ENCODE data around the gene PPL. TPM values are rescaled to one million over a fixed set of nuclear protein-coding genes. Genes with fewer than 3 reads are reported as not detected.
"Not testable (repeated sequence)": the region's sequence is repeated elsewhere in the genome, so short reads cannot be mapped to it uniquely, and the experiment has no call there.

PPL gene
- total RNA-seq, 6 experiments from 2014 or later: 6.9 to 23.8 (median 14.4) TPM

DNA sequence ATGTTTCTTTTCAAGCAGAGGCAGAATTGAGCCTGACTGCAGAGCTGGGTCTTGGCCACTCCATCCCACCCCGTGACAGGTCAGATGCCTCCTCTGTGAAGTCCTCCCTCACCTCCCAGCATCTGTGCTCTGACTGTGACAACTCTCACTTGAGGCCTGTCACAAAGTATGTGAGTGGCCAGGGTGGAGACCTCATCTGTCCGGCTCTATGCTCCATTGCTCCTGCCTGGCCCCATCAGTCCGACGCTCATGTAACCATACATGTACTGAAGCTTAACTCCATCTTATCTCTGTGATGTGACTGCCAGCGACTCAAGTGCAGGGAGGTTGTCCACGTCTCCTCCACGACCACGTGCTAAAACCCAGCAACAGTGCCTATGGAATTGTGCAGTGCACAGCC lies 3.5 kb downstream of the PPL start:
- H3K27ac ChIP-seq: no peak overlapping the region
- TF ChIP-seq, protein P1, sequence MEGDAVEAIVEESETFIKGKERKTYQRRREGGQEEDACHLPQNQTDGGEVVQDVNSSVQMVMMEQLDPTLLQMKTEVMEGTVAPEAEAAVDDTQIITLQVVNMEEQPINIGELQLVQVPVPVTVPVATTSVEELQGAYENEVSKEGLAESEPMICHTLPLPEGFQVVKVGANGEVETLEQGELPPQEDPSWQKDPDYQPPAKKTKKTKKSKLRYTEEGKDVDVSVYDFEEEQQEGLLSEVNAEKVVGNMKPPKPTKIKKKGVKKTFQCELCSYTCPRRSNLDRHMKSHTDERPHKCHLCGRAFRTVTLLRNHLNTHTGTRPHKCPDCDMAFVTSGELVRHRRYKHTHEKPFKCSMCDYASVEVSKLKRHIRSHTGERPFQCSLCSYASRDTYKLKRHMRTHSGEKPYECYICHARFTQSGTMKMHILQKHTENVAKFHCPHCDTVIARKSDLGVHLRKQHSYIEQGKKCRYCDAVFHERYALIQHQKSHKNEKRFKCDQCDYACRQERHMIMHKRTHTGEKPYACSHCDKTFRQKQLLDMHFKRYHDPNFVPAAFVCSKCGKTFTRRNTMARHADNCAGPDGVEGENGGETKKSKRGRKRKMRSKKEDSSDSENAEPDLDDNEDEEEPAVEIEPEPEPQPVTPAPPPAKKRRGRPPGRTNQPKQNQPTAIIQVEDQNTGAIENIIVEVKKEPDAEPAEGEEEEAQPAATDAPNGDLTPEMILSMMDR (IDR thresholded peaks at IDR 0.05): no peak
- TF ChIP-seq POLR2A (IDR thresholded peaks at IDR 0.05): no peak
- H3K9me3 ChIP-seq: no peaks in the 10 kb centered on the region
- no peak overlapping the region for H3K4me3 ChIP-seq
- intact Hi-C loops (cut with DNase I): no loop called here
- H3K36me3 ChIP-seq: no peaks in the 10 kb centered on the region
- H3K4me1 ChIP-seq: peaks cover 0 to 32% (median 8%) of the 10 kb centered on the region in 4 donors
- no peaks in the 10 kb centered on the region for H3K27me3 ChIP-seq
- DNase-seq: no peak
- WGBS (ENCODE audit: insufficient coverage, low coverage, low lambda C conversion rate, missing lambda C conversion rate): 58% methylated on average over 5 of the region's 8 CpGs
- no peak for ATAC-seq

DNA sequence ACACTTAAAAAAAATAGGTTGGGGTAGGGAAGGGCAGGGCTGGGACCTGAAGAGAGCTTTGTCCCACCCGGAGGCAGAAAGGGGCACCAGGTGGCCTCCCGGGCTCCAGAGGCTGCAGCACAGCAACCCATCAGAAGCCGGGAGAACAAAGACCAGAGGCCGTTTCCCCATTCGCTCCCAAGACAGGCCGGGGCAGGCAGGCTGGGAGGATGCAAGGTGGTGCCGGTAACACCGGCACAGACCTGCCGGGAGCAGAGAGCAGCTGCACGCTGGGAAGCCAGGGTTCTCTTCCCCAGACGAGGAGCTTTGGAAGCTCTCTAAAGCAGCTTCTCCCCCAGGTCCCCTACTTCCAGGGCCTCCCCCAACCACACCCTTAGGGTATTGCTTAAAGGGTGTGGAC lies 5.6 kb downstream of the PPL start:
- Histone ChIP-seq H3K4me3 (no peak overlapping the region), H3K36me3 (no peaks in the 10 kb centered on the region), H3K9me3 (no peaks in the 10 kb centered on the region), H3K27ac (no peak overlapping the region), H3K27me3 (no peaks in the 10 kb centered on the region), H3K4me1 (peaks cover 0 to 20% (median 5%) of the 10 kb centered on the region in 4 donors)
- no peak for TF ChIP-seq POLR2A (IDR thresholded peaks at IDR 0.05)
- TF ChIP-seq, protein P1 (IDR thresholded peaks at IDR 0.05): no peak
- intact Hi-C loops (cut with DNase I): no loop called here
- 75% methylated on average over 5 of the region's 11 CpGs for WGBS (ENCODE audit: insufficient coverage, low coverage, low lambda C conversion rate, missing lambda C conversion rate)
- ATAC-seq: no peak
- no peak for DNase-seq

DNA sequence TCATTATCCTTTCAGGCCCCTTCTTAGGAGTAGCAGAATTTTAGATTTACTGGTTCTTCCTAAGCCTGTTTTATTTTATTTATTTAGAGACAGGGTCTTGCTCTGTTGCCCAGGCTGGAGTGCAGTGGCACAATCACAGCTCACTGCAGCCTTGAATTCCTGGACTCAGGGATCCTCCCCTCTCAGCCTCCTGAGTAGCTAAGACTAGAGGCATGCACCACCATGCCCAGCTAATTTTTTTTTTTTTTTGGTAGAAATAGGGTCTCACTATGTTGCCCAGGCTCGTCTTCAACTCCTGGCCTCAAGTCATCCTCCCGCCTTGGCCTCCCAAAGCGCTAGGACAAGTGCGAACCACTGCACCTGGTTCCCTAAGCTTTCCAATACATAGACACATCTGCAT lies 7.3 kb downstream of the PPL start:
- H3K9me3 ChIP-seq; ATAC-seq; H3K4me3 ChIP-seq; intact Hi-C loops (cut with DNase I); DNase-seq; H3K27me3 ChIP-seq; H3K36me3 ChIP-seq; H3K27ac ChIP-seq: not testable (repeated sequence)
- 100% methylated on average over 2 of the region's 4 CpGs for WGBS (ENCODE audit: insufficient coverage, low coverage, low lambda C conversion rate, missing lambda C conversion rate)
- H3K4me1 ChIP-seq: peaks cover 0 to 22% (median 10%) of the 10 kb centered on the region in 4 donors

DNA sequence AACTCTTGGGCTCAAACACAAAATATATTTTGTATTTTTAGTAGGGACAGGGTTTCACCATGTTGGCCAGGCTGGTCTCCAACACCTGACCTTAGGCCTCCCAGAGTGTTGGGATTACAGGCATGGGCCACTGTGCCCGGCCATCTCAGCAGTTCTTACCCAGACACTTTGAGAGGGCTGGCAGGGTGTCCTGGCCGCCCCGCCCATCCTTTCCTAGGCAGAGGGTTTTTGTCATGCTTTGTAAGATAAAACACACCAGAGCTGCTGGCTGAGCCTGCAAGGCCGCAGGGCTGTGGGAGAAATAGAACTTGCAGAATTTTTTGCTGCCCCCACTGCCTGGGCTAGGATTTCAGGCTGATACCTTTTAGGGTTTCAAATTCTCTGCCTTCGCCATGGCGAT lies 8.7 kb downstream of the PPL start:
- intact Hi-C loops (cut with DNase I): no loop called here
- H3K4me1 ChIP-seq: peaks cover 0 to 18% (median 9%) of the 10 kb centered on the region in 4 donors
- H3K4me3 ChIP-seq: no peak overlapping the region
- DNase-seq (no peak), ATAC-seq (no peak)
- H3K9me3 ChIP-seq: no peaks in the 10 kb centered on the region
- TF ChIP-seq POLR2A (IDR thresholded peaks at IDR 0.05): no peak
- TF ChIP-seq, protein P1 (IDR thresholded peaks at IDR 0.05): no peak
- no peaks in the 10 kb centered on the region for H3K36me3 ChIP-seq
- no peak overlapping the region for H3K27ac ChIP-seq
- H3K27me3 ChIP-seq: no peaks in the 10 kb centered on the region
- 80% methylated on average over 3 of the region's 6 CpGs for WGBS (ENCODE audit: insufficient coverage, low coverage, low lambda C conversion rate, missing lambda C conversion rate)

DNA sequence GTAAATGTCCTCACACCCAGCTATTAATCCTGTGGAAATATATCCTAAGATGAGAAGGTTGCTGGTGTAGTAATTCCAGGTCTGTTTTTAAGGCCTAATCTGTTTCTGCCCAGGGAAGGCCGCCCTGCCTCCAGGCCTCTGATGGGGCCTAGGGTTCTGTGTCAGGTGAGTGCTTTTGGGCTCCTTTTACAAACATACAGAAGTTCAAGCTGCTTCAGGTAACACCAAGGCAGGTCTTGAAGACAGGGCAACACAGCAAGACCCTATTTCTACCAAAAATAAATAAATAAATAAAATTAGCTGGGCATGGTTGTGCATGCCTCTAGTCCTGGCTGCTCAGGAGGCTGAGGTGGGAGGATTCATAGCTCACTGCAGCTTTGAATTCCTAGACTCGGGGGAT lies 9.3 kb downstream of the PPL start:
- no peak for TF ChIP-seq POLR2A (IDR thresholded peaks at IDR 0.05)
- TF ChIP-seq, protein P1 (IDR thresholded peaks at IDR 0.05): no peak
- intact Hi-C loops (cut with DNase I): no loop called here
- Histone ChIP-seq H3K9me3 (no peaks in the 10 kb centered on the region), H3K27me3 (no peaks in the 10 kb centered on the region), H3K36me3 (no peaks in the 10 kb centered on the region), H3K4me3 (no peak overlapping the region), H3K4me1 (peaks cover 0 to 18% (median 9%) of the 10 kb centered on the region in 4 donors), H3K27ac (no peak overlapping the region)
- DNase-seq (no peak), ATAC-seq (no peak)
- WGBS (ENCODE audit: insufficient coverage, low coverage, low lambda C conversion rate, missing lambda C conversion rate): 18% methylated on average over 1 of the region's 2 CpGs

Measured in right lobe of liver (tissue), 6 donors.